EH (cell line): ENCODE data around the gene PDE11A.
"Not testable (repeated sequence)": the region's sequence is repeated elsewhere in the genome, so short reads cannot be mapped to it uniquely, and the experiment has no call there.

Experiments
- DNase-seq: peaks from one replicate; pipeline ENCODE4 v3.0.0-alpha.2; 2015; ENCODE audit warnings: low read depth

The PDE11A gene

DNA sequence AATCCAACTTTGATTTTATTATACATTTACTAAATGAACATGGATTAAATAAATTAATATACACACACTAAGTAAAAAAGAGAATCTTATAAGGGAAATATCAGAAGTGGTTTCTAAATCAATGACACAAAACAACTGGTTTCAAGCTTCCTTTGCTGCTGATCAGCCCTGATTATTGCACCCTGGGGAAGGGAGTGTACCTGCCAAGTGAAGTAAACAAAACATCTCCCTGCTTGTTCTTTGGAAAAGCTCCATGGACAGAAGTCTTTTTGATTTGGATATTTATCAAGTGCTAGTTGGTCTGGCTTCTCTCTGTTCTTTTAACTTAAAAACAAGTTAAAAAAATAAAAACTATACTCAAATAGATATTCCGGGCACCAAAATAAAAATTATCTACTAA, 190.1 kb downstream of the PDE11A start:
- no peak for DNase-seq

DNA sequence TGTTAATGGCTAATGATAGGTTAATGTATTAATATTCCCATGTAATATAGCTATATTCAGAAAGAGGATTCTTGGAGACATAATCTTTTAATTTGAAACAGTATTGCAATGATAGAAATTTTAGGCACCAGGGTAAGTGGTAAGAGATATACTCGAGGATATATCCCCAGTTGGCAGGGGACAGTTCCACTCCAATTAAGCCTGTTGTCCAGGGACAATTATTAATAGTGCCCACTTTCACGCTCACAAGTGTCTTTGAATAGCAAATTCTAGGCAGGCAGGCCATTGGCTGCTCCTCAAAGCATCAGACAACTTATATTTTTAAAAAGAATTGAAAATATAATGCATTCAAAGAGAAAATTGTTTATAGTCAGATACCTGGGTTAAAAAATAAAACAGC, 190.7 kb downstream of the PDE11A start:
- DNase-seq: no peak

DNA sequence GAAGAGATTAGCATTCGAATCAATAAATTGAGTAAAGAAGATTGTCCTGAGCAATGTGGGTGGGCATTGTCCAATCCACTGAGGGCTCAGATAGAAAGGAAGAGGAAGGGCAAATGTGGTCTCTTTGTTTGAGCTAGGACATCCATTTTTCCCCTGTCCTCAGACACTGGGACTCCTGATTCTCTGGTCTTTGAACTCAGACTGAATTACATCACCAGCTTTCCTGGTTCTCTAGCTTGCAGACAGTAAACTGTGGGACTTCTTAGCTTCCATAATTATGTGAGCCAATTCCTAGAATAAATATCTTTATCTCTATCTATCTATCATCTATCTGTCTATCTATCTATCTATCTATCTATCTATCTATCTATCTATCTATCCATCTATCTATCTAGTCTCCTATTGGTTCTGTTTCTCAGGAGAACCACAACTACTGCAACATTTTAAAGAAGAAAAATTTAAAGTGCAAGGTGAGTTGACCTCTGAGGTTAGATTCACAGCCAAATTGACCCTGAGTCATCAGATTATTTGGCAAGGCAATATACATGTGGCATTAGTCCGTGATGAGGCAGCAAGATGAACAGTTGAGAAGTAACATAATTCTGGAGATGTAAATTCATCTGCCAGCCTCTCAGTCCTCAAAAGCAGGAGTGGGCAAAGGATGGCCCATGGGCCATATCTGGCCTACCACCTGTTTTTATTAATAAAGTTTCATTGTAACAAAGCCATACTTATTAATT, 191.4 kb downstream of the PDE11A start:
- no peak for DNase-seq

DNA sequence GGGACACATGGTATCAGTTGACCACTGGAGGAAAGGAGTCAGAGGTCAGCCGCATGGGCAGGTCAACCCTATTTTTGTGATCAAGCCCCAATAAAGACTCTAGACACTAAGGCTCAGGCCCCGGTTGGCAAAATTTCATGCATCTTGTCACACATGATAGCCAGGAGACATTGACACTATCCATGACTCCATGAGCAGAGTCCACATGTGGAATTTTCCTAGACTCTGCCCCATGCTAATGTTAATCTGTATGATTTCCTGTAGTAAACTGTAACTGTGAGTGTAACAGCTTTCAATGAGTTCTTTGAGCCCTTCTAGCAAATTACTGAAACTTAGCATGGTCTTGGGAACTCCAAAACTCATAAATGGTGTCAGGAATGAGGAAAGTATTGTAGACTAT, 192.3 kb downstream of the PDE11A start:
- no peak for DNase-seq

DNA sequence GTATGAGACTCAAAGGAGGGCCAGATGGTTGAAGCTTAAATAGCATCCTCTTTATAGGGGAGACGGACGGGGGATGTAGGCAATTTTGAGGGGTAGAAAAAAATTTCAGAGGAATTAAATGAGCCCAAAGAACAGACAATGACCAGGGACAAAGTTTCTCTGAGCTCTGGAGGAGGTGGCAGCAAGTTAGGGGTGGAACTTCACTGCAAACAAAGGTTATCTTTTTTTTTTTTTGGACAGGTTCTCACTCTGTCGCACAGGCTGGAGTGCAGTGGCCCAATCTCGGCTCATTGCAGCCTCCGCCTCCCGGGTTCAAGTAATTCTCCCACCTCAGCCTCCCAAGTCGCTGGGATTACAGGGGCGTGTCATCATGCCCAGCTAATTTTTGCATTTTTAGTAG, 195.6 kb downstream of the PDE11A start:
- DNase-seq: no peak

DNA sequence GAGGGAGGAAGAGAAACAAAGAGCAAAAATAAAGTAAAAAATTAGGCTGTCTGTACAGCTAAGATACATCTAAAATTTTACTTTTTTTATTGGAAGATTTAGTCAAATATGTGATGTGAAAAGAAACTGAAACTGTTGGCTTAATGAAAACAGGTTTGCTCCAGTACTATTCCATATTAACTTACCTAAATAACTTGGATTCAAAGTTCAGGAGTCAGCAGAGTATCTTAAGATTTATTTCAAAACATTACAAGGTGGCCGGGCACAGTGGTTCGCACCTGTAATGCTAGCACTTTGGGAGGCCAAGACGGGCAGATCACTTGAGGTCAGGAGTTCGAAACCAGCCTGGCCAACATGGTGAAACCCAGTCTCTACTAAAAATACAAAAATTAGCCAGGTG, 197.9 kb downstream of the PDE11A start:
- no peak for DNase-seq

DNA sequence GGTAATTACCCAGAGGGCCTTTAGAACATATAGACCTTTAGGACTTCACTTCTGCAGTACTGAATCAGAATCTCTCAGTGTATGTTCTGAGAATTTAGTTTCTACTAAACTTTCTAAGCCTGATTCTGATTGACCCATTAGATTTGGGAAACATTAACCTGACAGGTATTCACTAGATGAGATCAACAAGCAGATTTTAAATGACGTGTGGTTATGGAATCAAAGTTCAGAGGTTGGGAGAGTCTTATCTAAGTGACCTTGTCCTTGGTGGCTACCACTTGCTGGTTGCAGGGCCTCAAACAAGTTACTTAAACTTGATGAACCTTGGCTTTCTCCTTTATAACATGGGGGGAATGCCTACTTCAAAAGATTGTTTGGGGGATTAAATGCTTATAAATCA, 198.7 kb downstream of the PDE11A start:
- DNase-seq: no peak

DNA sequence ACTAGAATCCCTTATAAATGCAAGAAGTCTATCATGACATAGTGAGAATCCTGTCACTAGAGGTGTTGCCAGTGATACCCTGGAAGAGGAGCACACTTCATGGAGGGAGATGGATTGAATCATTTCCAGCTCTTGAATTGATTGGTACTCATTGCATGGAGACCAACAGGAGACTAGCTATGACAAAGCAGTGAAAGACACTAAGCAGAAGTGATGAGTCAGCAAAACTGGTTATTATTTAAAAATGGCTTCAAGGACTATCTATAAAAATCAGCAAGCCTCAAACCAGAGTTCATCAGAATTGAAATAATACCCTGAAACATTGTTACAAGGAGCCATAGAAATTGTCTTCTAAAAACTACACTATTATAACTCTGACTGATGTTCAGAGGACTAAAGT, 200.3 kb downstream of the PDE11A start:
- DNase-seq: no peak

DNA sequence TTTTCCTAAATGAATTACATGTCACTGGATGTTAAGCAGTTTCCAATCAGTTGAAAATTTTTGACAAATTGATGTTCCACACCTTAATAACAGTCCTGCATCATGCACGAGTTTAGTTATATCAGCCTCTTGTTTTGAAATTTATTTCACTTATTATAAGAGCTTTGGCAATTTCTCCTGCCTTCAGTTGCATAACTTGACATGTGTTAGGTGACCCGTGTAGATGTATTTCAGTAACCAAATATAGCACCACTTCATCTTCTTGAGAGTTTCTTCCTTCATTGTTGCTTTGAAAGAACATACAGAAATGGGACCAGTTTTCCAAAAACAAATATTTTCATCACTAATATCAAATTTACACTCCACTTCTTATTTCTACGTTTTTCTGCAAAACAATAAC, 202.7 kb downstream of the PDE11A start:
- no peak for DNase-seq

DNA sequence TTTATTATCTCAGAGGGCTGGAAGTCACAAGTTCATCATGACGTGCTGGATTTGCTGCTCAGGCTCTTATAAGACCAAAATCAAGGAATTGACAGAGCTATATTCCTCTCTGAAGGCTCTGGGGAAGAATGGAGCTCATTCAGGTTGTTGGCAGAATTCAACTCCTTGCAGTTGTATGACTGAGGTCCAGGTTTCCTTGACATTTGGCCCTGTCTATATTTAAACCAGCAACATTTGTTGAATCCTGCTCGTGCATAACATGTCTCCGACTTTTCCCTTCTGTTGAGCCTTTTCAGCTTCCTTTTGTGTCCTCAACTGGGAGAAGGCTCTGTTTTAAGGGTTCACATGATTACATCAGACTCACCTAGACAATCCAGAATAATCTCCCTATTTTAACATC, 203.4 kb downstream of the PDE11A start:
- DNase-seq: no peak

DNA sequence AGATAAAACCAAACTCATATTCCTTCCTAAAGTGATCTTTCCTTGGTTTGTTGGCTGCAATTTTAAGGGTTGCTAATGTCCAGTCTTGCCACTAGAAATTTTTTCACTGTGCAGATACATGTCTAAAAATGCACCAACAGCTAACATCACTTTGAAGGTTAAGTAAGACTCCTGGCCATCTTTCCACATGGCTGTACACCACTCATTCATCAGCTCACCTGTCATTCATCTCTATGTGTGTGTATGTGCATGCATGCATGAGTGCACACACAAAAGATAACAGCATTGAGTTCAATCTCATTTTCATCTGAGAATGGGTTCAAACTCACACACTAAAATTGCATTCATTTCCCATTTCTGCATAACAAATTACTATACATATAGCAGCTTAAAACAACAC, 203.8 kb downstream of the PDE11A start:
- no peak for DNase-seq

DNA sequence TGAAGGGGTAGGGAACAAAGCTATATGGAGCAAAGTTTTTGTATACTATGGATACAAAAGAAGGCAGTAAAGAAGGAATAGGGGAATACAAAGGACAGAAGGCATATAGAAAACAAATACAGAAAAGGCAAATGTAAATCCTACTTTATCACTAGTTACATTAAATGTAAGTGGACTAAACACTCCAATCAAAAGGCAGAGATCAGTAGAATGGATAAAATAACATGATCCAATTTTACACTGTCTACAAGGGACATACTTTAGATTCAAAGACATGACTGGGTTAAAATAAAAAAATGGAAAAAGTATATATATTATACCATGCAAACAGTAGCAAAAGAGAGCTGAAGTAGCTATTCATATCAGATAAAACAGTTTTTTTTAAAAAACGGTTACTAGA, 215.0 kb downstream of the PDE11A start:
- no peak for DNase-seq

DNA sequence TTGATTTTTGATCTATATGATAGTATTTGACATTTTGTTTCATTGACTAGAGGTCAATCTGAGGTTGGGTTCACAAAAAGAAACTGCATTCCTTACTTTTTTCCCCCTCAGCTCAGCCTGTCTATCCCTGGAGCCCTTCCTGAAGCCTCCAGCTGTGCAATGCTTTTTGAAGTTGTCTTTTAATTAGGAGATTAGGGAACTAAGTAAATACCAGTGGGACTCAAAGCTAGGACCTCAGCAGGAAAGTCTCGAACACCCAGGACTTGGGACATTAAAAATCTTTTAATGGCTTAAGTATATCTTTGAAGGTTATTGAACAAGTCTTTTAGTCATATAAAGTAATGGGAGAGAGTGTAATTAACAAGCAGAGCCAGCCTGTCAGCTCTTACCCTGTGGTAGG, 220.2 kb downstream of the PDE11A start:
- no peak for DNase-seq

DNA sequence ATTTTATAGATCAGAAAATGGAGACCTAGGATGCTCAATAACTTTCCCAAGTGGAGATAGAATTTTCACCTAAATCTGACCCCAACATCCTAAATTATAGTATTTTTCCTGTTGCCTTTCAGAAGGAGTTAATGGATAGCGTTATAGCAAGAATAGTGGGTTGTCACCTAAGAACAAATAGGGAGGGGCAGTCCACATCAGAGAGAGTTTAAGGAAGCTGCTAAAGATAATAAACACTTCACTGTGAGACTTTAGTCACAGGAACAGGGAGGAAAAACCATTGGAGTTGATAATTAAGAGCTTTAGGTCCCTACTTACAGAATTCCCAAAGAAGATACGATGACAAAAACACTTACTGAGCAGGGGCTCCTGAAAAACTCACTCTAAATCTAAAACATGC, 229.4 kb downstream of the PDE11A start:
- no peak for DNase-seq

DNA sequence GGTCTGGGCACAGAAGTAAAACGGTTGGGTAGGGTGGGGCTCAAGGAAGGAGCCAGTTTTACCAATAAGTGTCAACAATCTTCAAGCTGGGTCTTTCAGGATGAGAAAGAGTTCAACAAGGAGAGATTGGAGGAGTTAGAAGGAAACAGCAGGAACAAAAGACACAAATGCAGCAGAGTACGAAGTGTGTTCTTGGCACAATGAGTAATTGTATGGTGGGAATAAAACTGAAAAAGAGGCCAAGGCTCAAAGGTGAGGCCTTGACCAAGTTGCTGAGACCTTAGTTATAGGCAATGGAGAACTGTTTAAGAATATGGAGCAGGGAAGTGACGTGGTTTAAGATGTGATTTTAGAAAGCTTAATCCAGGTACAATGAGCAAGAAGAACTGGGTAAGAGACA, 230.3 kb downstream of the PDE11A start:
- DNase-seq: no peak

DNA sequence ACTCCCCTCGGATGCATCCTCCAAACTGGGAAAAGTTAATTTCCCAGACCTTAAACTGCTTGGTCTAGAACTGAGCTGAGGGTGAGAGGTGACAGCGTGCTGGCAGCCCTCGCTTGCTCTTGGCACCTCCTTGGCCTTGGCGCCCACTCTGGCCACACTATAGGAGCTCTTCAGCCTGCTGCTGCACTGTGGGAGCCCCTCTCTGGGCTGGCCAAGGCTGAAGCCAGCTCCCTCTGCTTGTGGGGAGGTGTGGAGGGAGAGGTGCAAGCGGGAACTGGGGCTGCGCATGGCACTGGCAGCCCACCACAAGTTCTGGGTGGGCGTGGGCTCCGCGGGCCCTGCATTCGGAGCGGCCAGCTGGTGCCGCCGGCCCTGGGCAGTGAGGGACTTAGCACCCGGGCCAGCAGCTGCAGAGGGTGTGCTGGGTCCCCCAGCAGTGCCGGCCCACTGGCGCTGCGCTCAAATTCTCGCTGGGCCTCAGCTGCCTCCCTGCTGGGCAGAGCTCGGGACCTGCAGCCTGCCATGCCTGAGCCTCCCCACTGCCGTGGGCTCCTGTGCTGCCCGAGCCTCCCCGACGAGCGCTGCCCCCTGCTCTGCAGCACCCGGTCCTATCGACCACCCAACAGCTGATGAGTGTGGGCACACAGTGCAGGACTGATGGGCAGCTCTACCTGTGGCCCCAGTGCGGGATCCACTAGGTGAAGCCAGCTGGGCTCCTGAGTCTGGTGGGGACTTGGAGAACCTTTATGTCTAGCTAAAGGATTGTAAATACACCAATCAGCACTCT, 237.0 kb downstream of the PDE11A start:
- DNase-seq: not testable (repeated sequence)

DNA sequence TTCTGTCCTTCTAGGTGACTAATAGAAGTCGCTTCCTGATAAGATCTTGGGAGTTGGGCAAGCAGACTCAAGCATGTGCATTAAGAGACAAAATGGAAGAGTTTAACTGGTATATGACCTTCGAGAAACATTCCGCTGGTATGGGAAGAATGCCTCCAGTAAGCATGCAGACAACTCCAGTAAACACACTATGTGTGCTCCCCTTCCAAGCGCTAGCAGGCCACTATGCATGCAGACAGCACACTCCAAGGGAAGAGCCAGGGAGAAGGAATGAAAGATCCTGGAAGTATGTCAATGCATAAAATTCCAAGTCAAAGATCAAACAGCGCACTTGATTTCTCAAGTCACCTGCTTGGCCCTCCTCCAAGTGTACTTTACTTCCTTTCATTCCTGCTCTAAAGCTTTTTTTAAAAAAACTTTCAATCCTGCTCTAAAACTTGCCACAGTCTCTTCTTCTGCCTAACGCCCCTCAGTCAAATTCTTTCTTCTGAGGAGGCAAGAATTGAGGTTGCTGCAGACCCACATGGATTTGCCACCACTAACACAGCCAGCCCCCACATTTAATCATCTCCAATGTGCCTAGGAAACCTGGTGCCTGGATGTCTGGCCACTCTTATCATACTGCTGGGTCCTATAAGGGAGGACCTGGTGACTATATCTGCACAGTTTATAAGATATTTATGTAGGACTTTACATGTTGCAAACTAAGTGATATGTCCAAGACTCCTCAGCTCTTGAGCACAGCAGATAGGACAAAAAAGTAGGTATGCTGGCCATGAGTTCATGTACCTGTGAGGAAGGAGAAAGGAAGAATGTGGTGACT, 239.8 kb downstream of the PDE11A start:
- no peak for DNase-seq

DNA sequence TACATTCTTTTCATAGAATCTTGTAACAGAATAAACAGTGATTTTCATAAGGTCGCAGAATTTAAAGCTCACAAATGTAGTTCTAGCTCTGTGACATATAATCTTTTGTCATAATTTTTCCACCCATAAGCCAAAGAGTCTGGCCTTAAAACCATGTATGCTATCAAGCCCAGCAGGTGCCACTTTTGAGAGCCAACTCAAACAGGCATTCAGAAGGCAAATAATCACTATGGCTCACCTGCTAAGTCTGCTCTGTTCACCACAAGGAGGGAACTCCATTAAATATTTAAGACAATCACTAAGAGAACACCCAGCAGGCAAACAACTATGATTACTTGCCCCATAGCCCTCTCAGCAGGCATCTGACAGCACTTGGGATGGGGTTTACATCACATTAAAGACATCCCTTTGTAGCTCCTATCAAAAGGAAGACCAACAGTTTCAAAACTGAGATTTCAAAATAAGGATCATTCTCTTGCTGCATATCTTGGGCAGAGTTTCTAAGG, 241.6 kb downstream of the PDE11A start:
- no peak for DNase-seq

DNA sequence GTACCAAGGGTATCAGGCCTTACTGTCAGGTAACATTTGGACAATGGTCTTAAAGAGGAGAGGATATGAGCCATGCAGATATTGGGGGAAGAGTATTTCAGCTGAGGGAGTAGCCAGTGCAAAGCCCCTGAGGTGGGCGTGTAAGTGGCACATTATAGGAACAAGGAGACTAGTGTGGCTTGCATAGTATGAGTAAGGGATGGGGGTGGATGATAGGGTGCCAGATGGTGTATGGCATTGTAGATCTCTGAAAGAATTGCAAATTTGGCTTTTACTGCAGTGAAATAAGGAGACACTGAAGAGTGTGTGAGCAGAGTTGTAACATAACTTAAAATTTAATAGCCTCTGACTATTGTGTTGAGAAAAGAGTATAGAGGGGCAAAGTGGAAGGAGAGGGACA, 244.0 kb downstream of the PDE11A start:
- no peak for DNase-seq

DNA sequence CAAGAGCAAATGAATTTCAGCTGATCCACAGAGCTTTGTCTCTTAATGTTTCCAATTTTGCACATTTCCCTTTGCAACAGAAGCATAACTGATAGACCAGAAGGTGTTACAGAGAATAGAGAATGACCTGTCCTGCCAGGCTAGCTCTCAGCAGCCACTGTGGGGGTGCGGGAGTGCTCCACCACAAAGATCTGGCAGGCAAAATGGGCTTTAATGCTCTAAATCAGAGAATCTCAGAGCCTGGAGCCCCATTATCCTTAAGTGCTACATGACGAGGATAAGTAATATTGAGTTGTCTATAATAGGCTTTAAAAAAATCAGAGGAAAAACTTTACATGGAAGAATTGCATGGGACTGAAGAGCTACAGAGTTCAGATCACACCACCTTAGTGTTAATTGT, 245.7 kb downstream of the PDE11A start:
- DNase-seq: no peak

DNA sequence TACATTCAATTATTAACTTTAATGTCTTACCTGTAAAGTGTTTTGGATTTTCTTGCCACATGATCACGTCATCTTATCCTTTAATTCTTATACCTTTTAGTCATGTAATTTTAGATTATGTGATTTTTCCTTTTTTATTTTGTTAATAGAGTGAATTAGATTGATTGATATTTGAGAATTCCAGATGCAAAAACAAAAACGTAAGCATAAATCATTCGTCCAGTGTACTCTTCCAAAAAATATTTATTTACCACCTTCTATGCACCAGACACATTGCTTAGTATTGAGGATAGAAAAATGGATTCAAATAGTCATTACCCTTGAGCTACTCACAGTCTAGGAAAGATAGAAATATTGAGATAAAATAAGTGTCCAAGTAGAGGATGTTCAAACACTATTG, 249.6 kb downstream of the PDE11A start:
- no peak for DNase-seq

DNA sequence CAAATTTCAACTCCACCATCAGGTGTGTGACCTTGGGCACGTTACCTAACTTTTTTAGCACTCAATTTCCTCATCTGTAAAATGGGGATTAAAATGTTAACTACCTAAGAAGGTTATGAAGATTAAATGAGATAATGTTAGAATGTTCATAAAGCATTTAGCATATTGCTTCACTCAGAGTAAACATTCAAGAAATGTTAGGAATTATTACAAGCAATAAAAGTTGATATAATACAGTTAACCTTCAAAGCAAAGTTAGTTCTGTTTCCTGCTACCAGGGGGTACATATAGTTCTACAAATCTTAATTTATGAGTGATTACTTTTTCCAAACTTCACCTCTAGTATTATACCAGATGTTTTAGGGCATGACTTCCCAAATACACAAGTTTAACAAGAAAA, 254.2 kb downstream of the PDE11A start:
- DNase-seq: no peak

DNA sequence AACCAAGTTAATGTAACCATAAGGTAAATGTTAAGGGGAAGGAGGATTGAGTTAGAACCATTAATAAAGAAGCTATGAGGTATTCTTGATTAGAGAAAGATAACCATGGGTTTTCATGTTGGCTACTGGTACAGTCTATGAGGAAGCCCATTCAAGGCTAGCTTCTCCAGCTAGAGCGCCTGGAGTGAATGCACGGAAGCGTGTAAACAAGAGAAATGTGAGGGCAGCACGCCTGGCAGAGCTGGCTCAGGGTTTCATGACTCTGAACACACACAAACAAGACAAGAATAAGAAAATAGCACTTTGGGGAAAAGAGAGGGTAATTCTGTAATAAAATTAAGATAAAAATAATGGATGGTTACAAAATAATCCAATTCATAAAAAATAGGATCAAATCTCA, 255.3 kb downstream of the PDE11A start:
- no peak for DNase-seq
